ENCODE results near the gene TFAP2A. TPM values are rescaled to one million over a fixed set of nuclear protein-coding genes. Genes with fewer than 3 reads are reported as not detected.

TFAP2A gene
- total RNA-seq, 1 donor from 2014 or later = 9.6 TPM

DNA sequence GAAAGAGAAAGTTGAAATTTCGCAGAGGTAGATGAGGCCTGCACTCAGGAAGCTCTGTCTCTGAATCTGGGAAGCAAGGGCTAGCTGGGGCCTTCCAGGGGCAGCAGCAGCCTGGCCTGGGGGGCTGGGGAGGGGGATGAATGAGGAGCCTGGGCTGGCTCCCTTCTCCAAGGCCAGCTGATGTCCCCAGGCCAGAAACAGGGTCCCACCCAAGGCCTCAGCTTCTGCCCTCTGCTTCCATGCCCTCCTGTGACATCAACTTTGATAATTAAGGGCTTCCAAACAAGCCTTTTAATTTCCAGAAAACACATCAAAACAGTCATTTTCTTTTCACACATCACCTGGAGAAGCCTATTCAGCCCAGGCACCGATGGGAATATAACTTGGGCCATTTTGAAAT, 15.4 kb downstream of the TFAP2A start:
- TF ChIP-seq, protein P1, sequence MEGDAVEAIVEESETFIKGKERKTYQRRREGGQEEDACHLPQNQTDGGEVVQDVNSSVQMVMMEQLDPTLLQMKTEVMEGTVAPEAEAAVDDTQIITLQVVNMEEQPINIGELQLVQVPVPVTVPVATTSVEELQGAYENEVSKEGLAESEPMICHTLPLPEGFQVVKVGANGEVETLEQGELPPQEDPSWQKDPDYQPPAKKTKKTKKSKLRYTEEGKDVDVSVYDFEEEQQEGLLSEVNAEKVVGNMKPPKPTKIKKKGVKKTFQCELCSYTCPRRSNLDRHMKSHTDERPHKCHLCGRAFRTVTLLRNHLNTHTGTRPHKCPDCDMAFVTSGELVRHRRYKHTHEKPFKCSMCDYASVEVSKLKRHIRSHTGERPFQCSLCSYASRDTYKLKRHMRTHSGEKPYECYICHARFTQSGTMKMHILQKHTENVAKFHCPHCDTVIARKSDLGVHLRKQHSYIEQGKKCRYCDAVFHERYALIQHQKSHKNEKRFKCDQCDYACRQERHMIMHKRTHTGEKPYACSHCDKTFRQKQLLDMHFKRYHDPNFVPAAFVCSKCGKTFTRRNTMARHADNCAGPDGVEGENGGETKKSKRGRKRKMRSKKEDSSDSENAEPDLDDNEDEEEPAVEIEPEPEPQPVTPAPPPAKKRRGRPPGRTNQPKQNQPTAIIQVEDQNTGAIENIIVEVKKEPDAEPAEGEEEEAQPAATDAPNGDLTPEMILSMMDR (conservative IDR thresholded peaks at IDR 0.05) = no peak
- Mint-ChIP-seq H3K9me3 (no peaks in the 10 kb centered on the region), H3K27me3 (ENCODE audit: low read depth) (peaks cover 96% of the 10 kb centered on the region), H3K36me3 (ENCODE audit: low read depth) (peaks cover 2% of the 10 kb centered on the region), H3K4me1 (peaks cover 51% of the 10 kb centered on the region), H3K4me3 (peak overlapping the region; percentile 15), H3K27ac (ENCODE audit: unreplicated experiment) (no peak overlapping the region)
- no peak for DNase-seq (ENCODE audit: low read depth, low spot score)

DNA sequence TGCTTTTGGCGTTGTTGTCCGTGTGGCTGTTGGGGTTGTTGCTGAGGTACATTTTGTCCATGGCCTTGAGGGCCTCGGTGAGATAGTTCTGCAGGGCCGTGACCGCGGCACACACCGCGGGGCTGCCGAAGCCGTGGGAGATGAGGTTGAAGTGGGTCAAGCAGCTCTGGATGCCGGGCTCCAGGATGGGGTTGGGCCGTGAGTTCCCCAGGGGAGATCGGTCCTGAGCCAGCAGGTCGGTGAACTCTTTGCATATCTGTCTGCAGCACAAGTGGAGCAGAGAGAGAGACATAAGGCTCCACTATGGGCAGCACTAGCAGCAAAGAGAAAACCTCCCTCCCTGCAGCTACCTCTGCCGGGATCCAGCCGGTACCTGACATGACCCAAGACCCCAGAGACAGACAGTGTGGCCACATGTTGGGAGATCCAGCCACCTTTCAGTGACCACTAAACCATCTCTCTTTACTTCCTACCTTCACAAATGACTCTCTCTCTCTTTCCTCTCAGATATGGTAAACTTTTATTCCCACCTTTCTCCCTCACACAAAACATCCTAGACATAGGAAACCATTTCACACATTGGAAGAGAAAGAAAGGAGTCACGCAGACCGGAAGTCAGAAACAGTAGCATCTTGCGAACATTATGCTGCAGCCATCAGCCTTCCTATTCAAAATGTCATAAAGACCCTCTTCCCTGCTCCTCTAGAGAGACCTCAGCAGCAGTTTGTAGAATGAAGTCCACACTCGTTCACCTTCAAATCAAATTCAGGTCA, 16.2 kb downstream of the TFAP2A start:
- H3K4me1 Mint-ChIP-seq = peaks cover 52% of the 10 kb centered on the region

DNA sequence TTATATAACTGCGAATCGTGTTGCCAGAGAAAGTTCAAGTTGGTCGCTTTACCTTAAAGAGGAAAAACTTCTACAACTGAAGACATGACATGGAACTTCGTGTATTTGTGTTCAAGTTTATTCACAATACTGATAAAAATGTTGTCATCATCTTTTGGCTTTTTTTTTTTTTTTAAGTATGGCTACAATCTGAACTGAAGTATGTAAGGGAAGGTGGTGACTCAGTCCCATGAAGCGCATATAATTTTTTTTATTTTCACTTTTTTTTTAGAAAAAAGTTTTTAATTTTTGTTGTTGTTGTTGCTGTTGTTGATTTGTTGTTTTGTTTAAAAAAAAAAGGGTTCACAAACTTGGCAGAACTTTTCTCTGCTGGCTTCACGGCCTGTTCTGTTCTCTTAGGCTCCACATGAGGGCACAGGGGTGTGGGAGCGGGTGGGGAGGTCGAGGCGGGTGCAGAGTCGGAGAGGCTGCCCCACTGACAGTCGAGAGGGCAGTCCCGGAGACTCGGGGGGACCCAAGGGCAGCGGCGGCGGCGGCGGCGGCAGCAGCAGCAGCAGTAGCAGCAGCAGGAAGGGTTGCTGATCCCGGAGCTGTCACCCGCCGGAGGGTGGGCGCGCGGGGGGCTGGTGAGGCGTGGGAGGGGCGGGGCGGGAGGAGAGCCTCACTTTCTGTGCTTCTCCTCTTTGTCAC, 17.0 kb downstream of the TFAP2A start:
- no peak overlapping the region for H3K27ac Mint-ChIP-seq (ENCODE audit: unreplicated experiment)
- no peak for DNase-seq (ENCODE audit: low read depth, low spot score)
- TF ChIP-seq, protein P1 (conservative IDR thresholded peaks at IDR 0.05) = no peak
- peaks cover 2% of the 10 kb centered on the region for H3K36me3 Mint-ChIP-seq (ENCODE audit: low read depth)
- peaks cover 99% of the 10 kb centered on the region for H3K27me3 Mint-ChIP-seq (ENCODE audit: low read depth)
- no peaks in the 10 kb centered on the region for H3K9me3 Mint-ChIP-seq
- peaks cover 49% of the 10 kb centered on the region for H3K4me1 Mint-ChIP-seq
- H3K4me3 Mint-ChIP-seq = no peak overlapping the region

More for the DNA sequence above, 16.2 kb downstream of the TFAP2A start:
- TF ChIP-seq, protein P1 (conservative IDR thresholded peaks at IDR 0.05) = no peak
- Mint-ChIP-seq H3K27me3 (ENCODE audit: low read depth) (peaks cover 99% of the 10 kb centered on the region), H3K36me3 (ENCODE audit: low read depth) (peaks cover 2% of the 10 kb centered on the region), H3K4me3 (peak overlapping the region; percentile 11), H3K9me3 (no peaks in the 10 kb centered on the region), H3K27ac (ENCODE audit: unreplicated experiment) (no peak overlapping the region)
- no peak for DNase-seq (ENCODE audit: low read depth, low spot score)

DNA sequence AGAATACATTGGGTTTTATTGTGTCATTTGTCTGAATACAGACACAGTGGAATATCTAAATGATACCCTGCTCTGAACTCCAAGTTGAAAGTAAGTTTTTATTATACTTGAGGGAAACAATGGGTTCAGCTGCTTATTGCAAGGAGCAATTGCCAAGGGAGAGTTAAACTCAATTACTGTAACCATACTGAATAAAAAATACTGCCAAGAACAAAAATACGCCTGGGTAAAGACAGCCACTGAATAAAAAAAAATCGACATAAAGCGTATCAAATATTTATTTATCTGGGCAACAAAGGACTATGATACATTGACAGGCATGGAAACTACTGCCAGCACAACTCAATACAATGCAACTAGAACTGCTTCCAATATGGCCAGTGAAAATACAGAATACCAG, 18.1 kb downstream of the TFAP2A start:
- Mint-ChIP-seq H3K4me3 (no peak overlapping the region), H3K9me3 (no peaks in the 10 kb centered on the region), H3K27ac (ENCODE audit: unreplicated experiment) (no peak overlapping the region), H3K4me1 (peaks cover 55% of the 10 kb centered on the region), H3K27me3 (ENCODE audit: low read depth) (peaks cover 99% of the 10 kb centered on the region), H3K36me3 (ENCODE audit: low read depth) (peaks cover 2% of the 10 kb centered on the region)
- DNase-seq (ENCODE audit: low read depth, low spot score) = no peak
- TF ChIP-seq, protein P1 (conservative IDR thresholded peaks at IDR 0.05) = no peak

DNA sequence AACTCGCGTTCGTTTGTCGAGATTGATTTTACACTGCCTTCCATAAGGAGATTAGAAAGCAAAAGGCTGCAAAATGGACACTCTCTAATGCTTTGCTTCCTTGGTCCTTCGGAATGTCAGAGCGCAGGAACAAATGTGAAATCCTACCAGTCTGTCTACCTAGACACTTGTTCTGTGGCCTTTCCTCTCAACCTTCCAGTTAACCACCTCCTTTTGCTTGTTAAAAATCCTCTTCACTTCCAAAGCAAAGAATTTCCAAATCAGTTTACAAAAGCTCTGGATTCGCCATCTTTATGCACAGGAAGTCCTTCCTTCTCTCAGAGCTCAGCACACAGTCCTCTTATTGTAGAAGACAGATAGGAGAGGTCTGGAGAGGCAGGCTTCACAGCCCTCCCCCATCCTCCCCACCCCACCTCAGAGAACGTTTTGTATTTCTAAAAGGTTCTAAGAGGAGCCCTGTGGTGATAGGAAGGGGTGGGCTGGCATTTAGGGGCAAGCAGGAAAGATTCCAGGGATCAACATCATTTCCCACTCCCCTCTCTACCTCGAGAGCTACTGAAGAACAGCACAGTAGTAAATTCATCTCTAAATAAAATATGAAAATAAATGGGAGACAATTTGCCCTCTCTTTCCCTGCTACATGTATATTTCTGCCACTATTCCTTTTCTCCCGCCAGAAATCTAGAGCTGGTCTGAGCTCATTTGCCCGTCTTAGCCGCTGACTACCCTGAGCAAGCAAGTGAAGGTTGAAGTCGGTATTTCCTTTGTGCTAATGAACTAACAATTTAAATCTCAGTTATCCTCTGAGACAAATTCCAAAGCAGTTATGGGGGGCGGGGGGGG, 18.9 kb downstream of the TFAP2A start:
- H3K36me3 Mint-ChIP-seq (ENCODE audit: low read depth) = peaks cover 2% of the 10 kb centered on the region
- H3K9me3 Mint-ChIP-seq = no peaks in the 10 kb centered on the region
- peak overlapping the region; percentile 72 for H3K4me3 Mint-ChIP-seq
- peaks cover 53% of the 10 kb centered on the region for H3K4me1 Mint-ChIP-seq
- peaks cover 99% of the 10 kb centered on the region for H3K27me3 Mint-ChIP-seq (ENCODE audit: low read depth)
- no peak for DNase-seq (ENCODE audit: low read depth, low spot score)
- peak overlapping the region; percentile 43 for H3K27ac Mint-ChIP-seq (ENCODE audit: unreplicated experiment)
- TF ChIP-seq, protein P1 (conservative IDR thresholded peaks at IDR 0.05) = no peak

All from neural crest cell (in vitro differentiated cells).